ENCODE measurements around the gene SPINT3. TPM values are rescaled to one million over a fixed set of nuclear protein-coding genes. Genes with fewer than 3 reads are reported as not detected.

The SPINT3 gene
- total RNA-seq, 1 experiment from 2014 or later, result not detected

GRCh38 chr20:45470262-45470931, 45.0 kb downstream of the SPINT3 start:
- no peak for DNase-seq (ENCODE audit: low read depth, low spot score)
- in situ Hi-C loops (cut with HindIII; ENCODE audit: low pct_unique_long_range_greater_than_20kb, low sequenced_read_pairs), result no loop called here

GRCh38 chr20:45469336-45470261, 45.8 kb downstream of the SPINT3 start, which contains the start of gene WFDC2:
WFDC2 (plus strand) TSS chr20:45469753; CDS start chr20:45469782, 29 bp downstream.
- no peak for DNase-seq (ENCODE audit: low read depth, low spot score)
- in situ Hi-C loops (cut with HindIII; ENCODE audit: low pct_unique_long_range_greater_than_20kb, low sequenced_read_pairs), result no loop called here

GRCh38 chr20:45467861-45468260, 47.6 kb downstream of the SPINT3 start:
- in situ Hi-C loops (cut with HindIII; ENCODE audit: low pct_unique_long_range_greater_than_20kb, low sequenced_read_pairs), result no loop called here
- DNase-seq (ENCODE audit: low read depth, low spot score), result no peak

GRCh38 chr20:45467172-45467571, 48.2 kb downstream of the SPINT3 start:
- no peak for DNase-seq (ENCODE audit: low read depth, low spot score)
- in situ Hi-C loops (cut with HindIII; ENCODE audit: low pct_unique_long_range_greater_than_20kb, low sequenced_read_pairs), result no loop called here

- in situ Hi-C loops (cut with HindIII; ENCODE audit: low pct_unique_long_range_greater_than_20kb, low sequenced_read_pairs), result no loop called here
- DNase-seq (ENCODE audit: low read depth, low spot score), result no peak
Observed at GRCh38 chr20:45465491-45466266, 49.7 kb downstream of the SPINT3 start.

- no peak for DNase-seq (ENCODE audit: low read depth, low spot score)
- in situ Hi-C loops (cut with HindIII; ENCODE audit: low pct_unique_long_range_greater_than_20kb, low sequenced_read_pairs), result no loop called here
Observed at GRCh38 chr20:45463709-45464108, 51.7 kb downstream of the SPINT3 start.

GRCh38 chr20:45462711-45463509, 52.5 kb downstream of the SPINT3 start:
- peak; percentile 24 for DNase-seq (ENCODE audit: low read depth, low spot score)
- in situ Hi-C loops (cut with HindIII; ENCODE audit: low pct_unique_long_range_greater_than_20kb, low sequenced_read_pairs), result no loop called here

Small RNA genes within 50 kb of the gene (small RNA-seq; reads per million reads assigned to genes)
- gene AL031663.1 (0 reads per million in 2 experiments), gene HSPD1P21 (0 reads per million in 2 experiments), gene RNA5SP485 (0.02 to 0.24 reads per million in 2 experiments)

Other genes with a start within 250 kb of the SPINT3 start
- not detected in 2 replicates for gene RBPJL, start 208.8 kb downstream of the SPINT3 start, total RNA-seq (2014; rRNA removed; shearing (Covaris generic))
- gene MATN4, start 207.3 kb downstream of the SPINT3 start, total RNA-seq (2014; rRNA removed; shearing (Covaris generic)), result 0.42 and 0.59 TPM in 2 replicates
- 16.1 and 17.5 TPM in 2 replicates for gene SDC4, start 167.2 kb downstream of the SPINT3 start, total RNA-seq (2014; rRNA removed; shearing (Covaris generic))
- gene SYS1, start 152.5 kb downstream of the SPINT3 start, total RNA-seq (2014; rRNA removed; shearing (Covaris generic)), result 23.6 and 31.0 TPM in 2 replicates
- gene TP53TG5, start 137.3 kb downstream of the SPINT3 start, total RNA-seq (2014; rRNA removed; shearing (Covaris generic)), result not detected in 2 replicates
- 0.77 and 1.5 TPM in 2 replicates for gene DBNDD2, start 107.3 kb downstream of the SPINT3 start, total RNA-seq (2014; rRNA removed; shearing (Covaris generic))
- 179 and 191 TPM in 2 replicates for gene PIGT, start 99.5 kb downstream of the SPINT3 start, total RNA-seq (2014; rRNA removed; shearing (Covaris generic))
- gene WFDC2, start 45.9 kb downstream of the SPINT3 start, total RNA-seq (2014; rRNA removed; shearing (Covaris generic)), result not detected in 2 replicates
- not detected in 2 replicates for gene WFDC6, start 23.9 kb upstream of the SPINT3 start, total RNA-seq (2014; rRNA removed; shearing (Covaris generic))
- gene EPPIN, start 31.8 kb upstream of the SPINT3 start, total RNA-seq (2014; rRNA removed; shearing (Covaris generic)), result not detected in 2 replicates
- gene WFDC8, start 63.7 kb upstream of the SPINT3 start, total RNA-seq (2014; rRNA removed; shearing (Covaris generic)), result not detected in 2 replicates
- not detected in 2 replicates for gene WFDC10A, start 114.1 kb upstream of the SPINT3 start, total RNA-seq (2014; rRNA removed; shearing (Covaris generic))
- not detected in 2 replicates for gene WFDC9, start 115.7 kb upstream of the SPINT3 start, total RNA-seq (2014; rRNA removed; shearing (Covaris generic))
- gene WFDC11, start 154.6 kb upstream of the SPINT3 start, total RNA-seq (2014; rRNA removed; shearing (Covaris generic)), result not detected in 2 replicates
- not detected in 2 replicates for gene WFDC13, start 186.4 kb upstream of the SPINT3 start, total RNA-seq (2014; rRNA removed; shearing (Covaris generic))
- gene WFDC10B, start 189.4 kb upstream of the SPINT3 start, total RNA-seq (2014; rRNA removed; shearing (Covaris generic)), result not detected in 2 replicates
- gene SPINT4, start 206.7 kb upstream of the SPINT3 start, total RNA-seq (2014; rRNA removed; shearing (Covaris generic)), result not detected in 2 replicates

Data from SK-MEL-5 (cell line).